Fibroblast of villous mesenchyme (primary cell): Measurements from ENCODE around the gene GRB10. TPM values are rescaled to one million over a fixed set of nuclear protein-coding genes. Genes with fewer than 3 reads are reported as not detected.

Experiments used
- DNase-seq: peaks from one replicate; pipeline ENCODE4 v3.0.0-alpha.2; 2010; ENCODE audit warnings: low read depth
- H3K4me3 ChIP-seq: 2 replicates; pipeline ENCODE4 v1.5.1; 2011; ENCODE audit warnings: low read depth, mild to moderate bottlenecking, low read length
- CTCF ChIP-seq: IDR thresholded peaks from 2 replicates; pipeline ENCODE4 v1.5.1; 2012; ENCODE audit warnings: low read depth, mild to moderate bottlenecking, low read length; ENCODE audit not compliant: insufficient read depth
- total RNA-seq: library from RNA; depleted of rRNA; stranded (reverse); fragments of >200 nt; gene quantifications from 2 replicates; pipeline ENCODE4 v1.2.3, GENCODE V29; 2012

The GRB10 gene
- 23.3 and 39.3 TPM in 2 replicates for total RNA-seq

GRCh38 chr7:50782375-50783208, at the start of gene GRB10:
Gene GRB10 (minus strand): TSS chr7:50782896. CDS start chr7:50732322, 50,574 bp downstream.
- peak; percentile 30 for TF ChIP-seq CTCF
- peak; percentile 28 for DNase-seq
- peak within 1 kb of the TSS; percentile 50 for H3K4me3 ChIP-seq

GRCh38 chr7:50828801-50829200, 46.1 kb upstream of the GRB10 start:
- no peak for TF ChIP-seq CTCF
- no peak for DNase-seq
- no peak overlapping the region for H3K4me3 ChIP-seq

GRCh38 chr7:50828116-50828515, 45.4 kb upstream of the GRB10 start:
- TF ChIP-seq CTCF = no peak

GRCh38 chr7:50827281-50827680, 44.6 kb upstream of the GRB10 start:
- TF ChIP-seq CTCF = no peak
- DNase-seq = no peak
- H3K4me3 ChIP-seq = no peak overlapping the region

More at GRCh38 chr7:50828116-50828515, 45.4 kb upstream of the GRB10 start:
- no peak for DNase-seq
- H3K4me3 ChIP-seq = no peak overlapping the region

- TF ChIP-seq CTCF = peak; percentile 2
- no peak overlapping the region for H3K4me3 ChIP-seq
- peak; percentile 49 for DNase-seq
Observed at GRCh38 chr7:50826371-50827172, 43.9 kb upstream of the GRB10 start.

GRCh38 chr7:50825465-50825864, 42.8 kb upstream of the GRB10 start:
- no peak for TF ChIP-seq CTCF
- H3K4me3 ChIP-seq = no peak overlapping the region
- no peak for DNase-seq
